Common myeloid progenitor, CD34-positive (primary cell): ENCODE measurements around the gene RNF144A.

Experiments used
- CTCF ChIA-PET: fragments of 350-600 bp; sonication (Branson Sonifier 250); formaldehyde crosslinking; loops from one replicate; lab custom pipeline; 2021; ENCODE audit warnings: antibody characterized with exemption; lab: Charles Lee
- POLR2A ChIA-PET: fragments of 350-600 bp; sonication (Branson Sonifier 250); formaldehyde crosslinking; loops from one replicate; lab custom pipeline; 2021; ENCODE audit warnings: antibody characterized with exemption; lab: Charles Lee
- DNase-seq, 3 donors: peaks; one replicate each; pipeline versions ENCODE4 v3.0.0 to v3.0.0-alpha.2; 2013
- H3K27ac ChIP-seq, 2 experiments: 1 replicate in 1 of 2; 2 replicates in 1 of 2; pipeline ENCODE4 v1.7.0; 2013; ENCODE audit warnings: inconsistent platforms in 2 of 2, low read length in 2 of 2, mild to moderate bottlenecking in 2 of 2, low read depth in 1 of 2, moderate library complexity in 1 of 2; ENCODE audit not compliant: severe bottlenecking in 2 of 2, insufficient read depth in 1 of 2, poor library complexity in 1 of 2
- H3K27me3 ChIP-seq, 5 experiments: replicated peaks in 2 of 5; 1 replicate in 3 of 5; 2 replicates in 2 of 5; pipeline versions ENCODE4 v1.6.1 to v1.7.0; 2013; ENCODE audit warnings: low read length in 4 of 5, mild to moderate bottlenecking in 2 of 5, moderate library complexity in 2 of 5, inconsistent platforms in 1 of 5; ENCODE audit not compliant: insufficient read depth in 5 of 5, control insufficient read depth in 4 of 5
- H3K36me3 ChIP-seq, 4 experiments: 1 replicate in 2 of 4; 2 replicates in 2 of 4; pipeline versions ENCODE4 v1.6.1 to v1.7.0; 2013; ENCODE audit warnings: low read length in 3 of 4, control low read depth in 1 of 4, mild to moderate bottlenecking in 1 of 4; ENCODE audit not compliant: control insufficient read depth in 4 of 4, insufficient read depth in 4 of 4
- H3K4me1 ChIP-seq, 4 experiments: 1 replicate in 3 of 4; 2 replicates in 1 of 4; pipeline versions ENCODE4 v1.6.1 to v1.7.1; 2013; ENCODE audit warnings: low read length in 3 of 4, mild to moderate bottlenecking in 3 of 4, control low read depth in 1 of 4, inconsistent platforms in 1 of 4, moderate library complexity in 1 of 4; ENCODE audit not compliant: control insufficient read depth in 4 of 4, insufficient read depth in 4 of 4; ENCODE audit errors: control extremely low read depth in 1 of 4
- H3K4me3 ChIP-seq, 7 experiments: 1 replicate in 4 of 7; 2 replicates in 3 of 7; pipeline versions ENCODE4 v1.5.1 to v1.7.0; 2013; ENCODE audit warnings: mild to moderate bottlenecking in 7 of 7, low read length in 6 of 7, moderate library complexity in 6 of 7, inconsistent platforms in 2 of 7, low read depth in 2 of 7, control low read depth in 1 of 7; ENCODE audit not compliant: insufficient read depth in 4 of 7, control insufficient read depth in 1 of 7; ENCODE audit errors: extremely low read depth in 1 of 7
- H3K9me3 ChIP-seq, 5 experiments: 1 replicate in 4 of 5; 2 replicates in 1 of 5; pipeline versions ENCODE4 v1.6.1 to v1.7.1; 2013; ENCODE audit warnings: low read length in 4 of 5, mild to moderate bottlenecking in 2 of 5, inconsistent platforms in 1 of 5, low read depth in 1 of 5, moderate library complexity in 1 of 5; ENCODE audit not compliant: control insufficient read depth in 4 of 5, insufficient read depth in 2 of 5; ENCODE audit errors: control extremely low read depth in 1 of 5
- WGBS: methylation state at CpG from one replicate; pipeline ENCODE4 v1.1.5; 2013; ENCODE audit not compliant: insufficient coverage; 5-methylcytosine and 5-hydroxymethylcytosine counted together

RNF144A gene

GRCh38 chr2:7071154-7071553 is 153.9 kb downstream of the RNF144A start:
- ChIA-PET CTCF (no interaction called here), POLR2A (no interaction called here)
- no peak for DNase-seq
- 98% methylated on average over 5 of the region's 6 CpGs for whole genome bisulfite sequencing
- Histone ChIP-seq H3K9me3 (peaks cover 0 to 19% (median 2%) of the 10 kb centered on the region in 5 experiments), H3K27me3 (no peaks in the 10 kb centered on the region), H3K4me1 (no peaks in the 10 kb centered on the region), H3K4me3 (no peak overlapping the region), H3K27ac (no peak overlapping the region), H3K36me3 (peaks cover 0 to 18% (median 2%) of the 10 kb centered on the region in 4 experiments)

GRCh38 chr2:7071916-7072556 is 154.8 kb downstream of the RNF144A start:
- no peak overlapping the region for H3K27ac ChIP-seq
- H3K9me3 ChIP-seq: peaks cover 0 to 19% (median 2%) of the 10 kb centered on the region in 5 experiments
- peaks cover 0 to 18% (median 2%) of the 10 kb centered on the region in 4 experiments for H3K36me3 ChIP-seq
- 0% methylated on average over 1 of the region's 3 CpGs for WGBS
- no peak overlapping the region for H3K4me3 ChIP-seq
- peak; percentile 22 to 81 (median 74) for DNase-seq
- CTCF ChIA-PET: interaction anchor here (1.4 to 1.6 kb wide), 2 partner anchors 9 to 26 kb away, joined by 4 read pairs; no protein-coding TSS in a partner anchor
- H3K4me1 ChIP-seq: no peaks in the 10 kb centered on the region
- POLR2A ChIA-PET: no interaction called here
- H3K27me3 ChIP-seq: no peaks in the 10 kb centered on the region

DNA sequence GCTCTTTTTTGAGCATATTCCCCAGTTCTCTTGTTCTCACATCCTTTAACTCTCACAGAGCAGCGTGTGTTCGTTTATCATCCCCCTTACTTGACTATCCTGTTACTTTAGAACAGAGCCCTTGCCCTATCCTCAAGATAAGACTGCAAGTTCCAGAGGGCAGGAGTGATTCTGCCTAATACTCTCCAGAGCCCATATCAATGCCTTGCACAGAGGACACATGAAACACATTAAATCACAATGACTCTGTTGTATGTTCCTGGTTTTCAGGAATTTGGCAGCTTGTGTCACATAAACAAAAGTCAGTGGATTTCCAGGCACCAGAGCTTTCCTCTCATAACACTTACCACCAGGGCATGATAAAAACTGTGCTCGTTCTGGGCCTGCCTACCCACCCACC is 156.7 kb downstream of the RNF144A start:
- WGBS: 100% methylated on average over 3 of the region's 3 CpGs

GRCh38 chr2:7075834-7076233 is 158.6 kb downstream of the RNF144A start:
- Histone ChIP-seq H3K36me3 (peaks cover 0 to 18% (median 2%) of the 10 kb centered on the region in 4 experiments), H3K27me3 (no peaks in the 10 kb centered on the region), H3K4me1 (no peaks in the 10 kb centered on the region), H3K27ac (no peak overlapping the region), H3K9me3 (peaks cover 0 to 19% (median 2%) of the 10 kb centered on the region in 5 experiments), H3K4me3 (no peak overlapping the region)
- POLR2A ChIA-PET: no interaction called here
- WGBS: 100% methylated on average over 1 of the region's 1 CpG
- CTCF ChIA-PET: no interaction called here
- DNase-seq: no peak

More for the DNA sequence above, 156.7 kb downstream of the RNF144A start:
- no peaks in the 10 kb centered on the region for H3K4me1 ChIP-seq
- CTCF ChIA-PET: interaction anchor here (1.3 kb wide), 1 partner anchor 30 kb away, joined by 3 read pairs; no protein-coding TSS in a partner anchor
- peaks cover 0 to 19% (median 2%) of the 10 kb centered on the region in 5 experiments for H3K9me3 ChIP-seq
- H3K27ac ChIP-seq: no peak overlapping the region
- no peak overlapping the region for H3K4me3 ChIP-seq
- peaks cover 0 to 18% (median 2%) of the 10 kb centered on the region in 4 experiments for H3K36me3 ChIP-seq
- H3K27me3 ChIP-seq: no peaks in the 10 kb centered on the region
- POLR2A ChIA-PET: interaction anchor here (0.6 kb wide), 1 partner anchor 236 kb away, joined by 5 read pairs; no protein-coding TSS in a partner anchor
- DNase-seq: no peak

DNA sequence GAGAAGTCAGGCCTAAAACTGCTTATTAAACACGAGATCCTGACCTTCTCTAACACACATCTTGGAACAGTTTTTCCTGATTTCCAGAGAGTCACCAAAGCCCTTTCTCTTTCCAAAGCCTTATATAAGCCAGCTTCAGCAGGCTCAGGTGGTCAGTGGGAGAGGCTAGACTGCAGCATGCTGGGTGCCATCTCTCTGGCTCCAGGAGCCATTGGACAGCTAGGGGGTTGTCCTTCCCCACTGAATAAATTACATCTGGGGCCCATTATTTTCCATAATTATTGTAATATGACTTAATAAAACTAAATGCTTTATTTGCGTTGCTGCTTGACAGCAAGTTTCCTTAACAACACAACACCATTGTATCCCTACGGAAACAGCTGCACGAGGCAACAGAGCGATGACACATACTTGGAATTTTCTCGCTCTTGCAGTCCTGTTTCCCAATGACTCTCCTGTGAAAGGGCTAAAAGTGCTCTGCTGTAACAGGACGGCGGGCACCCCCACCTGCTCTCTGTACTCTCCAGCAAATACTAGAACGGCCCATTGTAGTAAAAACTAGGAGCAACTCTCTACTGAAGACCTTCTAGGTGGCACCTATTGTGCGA is 160.6 kb downstream of the RNF144A start:
- 89% methylated on average over 8 of the region's 10 CpGs for WGBS
- H3K4me1 ChIP-seq: no peaks in the 10 kb centered on the region
- H3K9me3 ChIP-seq: peaks cover 0 to 6% (median 2%) of the 10 kb centered on the region in 5 experiments
- H3K27me3 ChIP-seq: no peaks in the 10 kb centered on the region
- peaks cover 0 to 13% (median 2%) of the 10 kb centered on the region in 4 experiments for H3K36me3 ChIP-seq
- H3K27ac ChIP-seq: no peak overlapping the region
- H3K4me3 ChIP-seq: no peak overlapping the region
- ChIA-PET POLR2A (no interaction called here), CTCF (no interaction called here)
- no peak for DNase-seq

GRCh38 chr2:7083580-7084509 is 166.6 kb downstream of the RNF144A start:
- peak in 2 of 3 donors; percentile 21 to 33 for DNase-seq
- Histone ChIP-seq H3K27me3 (no peaks in the 10 kb centered on the region), H3K36me3 (no peaks in the 10 kb centered on the region), H3K27ac (no peak overlapping the region), H3K4me1 (no peaks in the 10 kb centered on the region), H3K4me3 (no peak overlapping the region), H3K9me3 (peaks cover 2 to 17% (median 6%) of the 10 kb centered on the region in 5 experiments)
- ChIA-PET CTCF (interaction anchor here (0.7 to 1.8 kb wide), 4 partner anchors 10 to 43 kb away, joined by 3 to 6 read pairs (median 3); no protein-coding TSS in a partner anchor), POLR2A (no interaction called here)
- WGBS: 100% methylated on average over 5 of the region's 10 CpGs
